G401 (cell line): ENCODE results near the gene C1QTNF1. TPM values are rescaled to one million over a fixed set of nuclear protein-coding genes. Genes with fewer than 3 reads are reported as not detected.

Experiments
- DNase-seq: peaks from one replicate; pipeline ENCODE4 v3.0.0-alpha.2; 2015; ENCODE audit warnings: low spot score
- in situ Hi-C: cut with HindIII; loops from 2 replicates; pipeline ENCODE4 v1.10.0; 2016; ENCODE audit warnings: low sequenced_read_pairs, mixed read lengths
- total RNA-seq: library from RNA; depleted of rRNA; stranded (reverse); fragments of >200 nt; shearing (Covaris generic); gene quantifications from 2 replicates; pipeline ENCODE4 v1.2.3, GENCODE V29; 2014

Gene C1QTNF1
- total RNA-seq, 1 experiment from 2014 or later, result not detected

DNA sequence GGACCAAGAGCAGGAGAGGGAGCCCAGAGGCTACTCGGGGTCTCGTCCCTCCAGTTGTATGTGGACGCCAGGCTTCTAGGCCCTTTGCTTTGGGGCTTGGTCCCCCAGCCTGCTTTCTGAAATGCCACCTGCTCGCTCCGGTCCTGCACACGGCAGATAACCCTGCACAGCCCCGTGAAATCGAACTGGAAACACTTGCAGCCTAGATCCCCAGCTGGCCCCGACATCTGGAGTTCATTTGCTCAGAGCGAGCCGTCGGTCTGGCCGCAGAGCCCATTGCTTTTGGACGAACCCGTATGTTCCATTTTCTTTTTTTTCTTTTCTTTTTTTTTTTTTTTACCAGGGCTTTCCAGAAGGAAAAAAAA is 22.9 kb downstream of the C1QTNF1 start:
- no peak for DNase-seq
- in situ Hi-C loops, result no loop called here

GRCh38 chr17:79047291-79047920 is 23.4 kb downstream of the C1QTNF1 start:
- in situ Hi-C loops, result no loop called here
- no peak for DNase-seq

DNA sequence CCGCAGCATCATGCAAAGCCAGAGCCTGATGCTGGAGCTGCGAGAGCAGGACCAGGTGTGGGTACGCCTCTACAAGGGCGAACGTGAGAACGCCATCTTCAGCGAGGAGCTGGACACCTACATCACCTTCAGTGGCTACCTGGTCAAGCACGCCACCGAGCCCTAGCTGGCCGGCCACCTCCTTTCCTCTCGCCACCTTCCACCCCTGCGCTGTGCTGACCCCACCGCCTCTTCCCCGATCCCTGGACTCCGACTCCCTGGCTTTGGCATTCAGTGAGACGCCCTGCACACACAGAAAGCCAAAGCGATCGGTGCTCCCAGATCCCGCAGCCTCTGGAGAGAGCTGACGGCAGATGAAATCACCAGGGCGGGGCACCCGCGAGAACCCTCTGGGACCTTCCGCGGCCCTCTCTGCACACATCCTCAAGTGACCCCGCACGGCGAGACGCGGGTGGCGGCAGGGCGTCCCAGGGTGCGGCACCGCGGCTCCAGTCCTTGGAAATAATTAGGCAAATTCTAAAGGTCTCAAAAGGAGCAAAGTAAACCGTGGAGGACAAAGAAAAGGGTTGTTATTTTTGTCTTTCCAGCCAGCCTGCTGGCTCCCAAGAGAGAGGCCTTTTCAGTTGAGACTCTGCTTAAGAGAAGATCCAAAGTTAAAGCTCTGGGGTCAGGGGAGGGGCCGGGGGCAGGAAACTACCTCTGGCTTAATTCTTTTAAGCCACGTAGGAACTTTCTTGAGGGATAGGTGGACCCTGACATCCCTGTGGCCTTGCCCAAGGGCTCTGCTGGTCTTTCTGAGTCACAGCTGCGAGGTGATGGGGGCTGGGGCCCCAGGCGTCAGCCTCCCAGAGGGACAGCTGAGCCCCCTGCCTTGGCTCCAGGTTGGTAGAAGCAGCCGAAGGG is 24.2 kb downstream of the C1QTNF1 start:
- DNase-seq, result no peak
- in situ Hi-C loops, result no loop called here

GRCh38 chr17:79048826-79049755 is 25.1 kb downstream of the C1QTNF1 start:
- no peak for DNase-seq
- in situ Hi-C loops, result no loop called here

GRCh38 chr17:79049821-79050220 is 25.9 kb downstream of the C1QTNF1 start:
- DNase-seq, result no peak
- in situ Hi-C loops, result no loop called here

DNA sequence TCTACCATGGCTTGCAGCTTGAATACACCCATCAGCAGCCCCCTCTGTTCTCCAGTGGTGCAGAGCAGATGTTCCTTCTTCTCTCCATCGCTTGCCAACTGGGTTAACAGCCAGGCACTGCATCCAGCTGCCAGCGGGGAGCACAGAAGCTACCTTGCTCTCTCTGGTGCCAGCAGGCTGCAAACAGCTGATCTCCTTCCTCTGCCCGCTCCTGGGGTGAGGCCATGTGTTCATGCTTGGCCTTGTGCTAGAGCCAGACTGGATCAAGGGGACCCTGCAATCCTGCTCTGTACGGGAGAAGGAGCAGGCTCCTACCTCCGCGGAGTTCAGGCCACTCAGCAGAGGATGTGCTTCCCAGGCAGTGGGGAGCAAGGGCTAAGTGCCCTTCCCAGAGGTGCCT is 26.6 kb downstream of the C1QTNF1 start:
- peak; percentile 52 for DNase-seq
- in situ Hi-C loops, result no loop called here

DNA sequence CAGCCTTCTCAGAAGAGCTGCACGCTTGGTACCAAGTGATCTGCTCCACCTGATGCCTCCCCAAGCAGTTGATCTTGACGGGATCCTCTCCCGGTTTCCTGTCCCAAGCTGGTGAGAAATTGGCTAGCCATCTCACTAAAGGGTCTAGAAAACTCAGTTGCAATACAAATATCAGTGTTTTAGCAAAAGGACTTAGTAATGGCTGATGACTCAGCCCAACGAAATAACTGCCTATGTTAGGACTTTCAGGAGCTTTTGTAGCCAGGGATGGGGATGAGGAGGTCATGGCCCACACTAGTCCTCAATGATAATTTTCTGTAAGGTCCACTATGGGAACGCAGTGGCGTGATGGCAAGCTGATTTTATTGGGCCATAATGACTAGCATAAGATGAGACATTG is 27.3 kb downstream of the C1QTNF1 start:
- in situ Hi-C loops, result no loop called here
- DNase-seq, result no peak

DNA sequence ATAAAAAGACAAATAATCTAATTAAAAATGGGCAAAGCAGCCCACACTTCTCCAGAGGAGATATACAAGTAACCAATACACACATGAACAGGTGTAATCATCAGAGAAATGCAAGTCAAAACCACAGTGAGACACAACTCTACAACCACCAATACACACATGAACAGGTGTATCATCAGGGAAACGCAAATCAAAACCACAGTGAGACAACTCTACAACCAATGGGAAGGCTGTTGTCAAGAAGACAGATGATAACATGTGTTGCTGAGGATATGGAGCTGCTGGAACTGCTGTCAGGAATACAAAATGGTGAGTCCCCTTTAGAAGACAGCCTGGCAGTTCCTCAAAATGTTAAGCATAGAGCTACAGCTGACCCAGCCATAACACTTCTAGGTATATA is 28.2 kb downstream of the C1QTNF1 start:
- DNase-seq, result no peak
- in situ Hi-C loops, result no loop called here

DNA sequence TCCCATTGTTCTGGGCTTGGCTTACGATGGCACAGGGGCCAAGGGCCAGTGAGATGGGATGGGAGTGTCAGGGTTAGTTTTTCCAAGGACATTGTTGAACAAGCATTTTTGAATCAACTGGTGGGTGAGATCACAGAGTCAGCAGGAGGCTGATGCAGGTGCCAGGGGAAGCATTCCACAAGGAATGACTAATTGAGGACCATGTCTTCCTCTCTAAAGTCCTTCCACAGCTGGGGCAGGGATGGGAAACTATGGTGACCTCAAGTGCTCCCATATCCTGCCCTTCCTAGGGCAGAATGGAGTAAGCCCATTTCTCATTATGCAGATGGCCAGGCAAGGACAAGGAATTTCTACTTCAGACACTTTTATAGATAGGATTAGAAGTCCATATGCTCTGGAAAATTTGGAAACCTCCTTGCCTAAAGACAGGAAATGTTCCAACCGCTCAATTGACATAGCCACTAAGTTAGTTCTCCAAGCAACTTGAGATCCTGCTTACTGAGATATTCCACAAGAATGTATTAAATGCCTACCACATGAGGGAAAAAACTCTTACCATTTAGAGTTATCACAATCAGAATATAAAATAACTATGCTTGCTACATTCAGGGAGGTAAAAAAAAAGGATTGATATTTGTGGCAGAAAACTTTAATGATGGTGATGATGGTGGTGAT is 29.4 kb downstream of the C1QTNF1 start:
- in situ Hi-C loops, result no loop called here
- no peak for DNase-seq

DNA sequence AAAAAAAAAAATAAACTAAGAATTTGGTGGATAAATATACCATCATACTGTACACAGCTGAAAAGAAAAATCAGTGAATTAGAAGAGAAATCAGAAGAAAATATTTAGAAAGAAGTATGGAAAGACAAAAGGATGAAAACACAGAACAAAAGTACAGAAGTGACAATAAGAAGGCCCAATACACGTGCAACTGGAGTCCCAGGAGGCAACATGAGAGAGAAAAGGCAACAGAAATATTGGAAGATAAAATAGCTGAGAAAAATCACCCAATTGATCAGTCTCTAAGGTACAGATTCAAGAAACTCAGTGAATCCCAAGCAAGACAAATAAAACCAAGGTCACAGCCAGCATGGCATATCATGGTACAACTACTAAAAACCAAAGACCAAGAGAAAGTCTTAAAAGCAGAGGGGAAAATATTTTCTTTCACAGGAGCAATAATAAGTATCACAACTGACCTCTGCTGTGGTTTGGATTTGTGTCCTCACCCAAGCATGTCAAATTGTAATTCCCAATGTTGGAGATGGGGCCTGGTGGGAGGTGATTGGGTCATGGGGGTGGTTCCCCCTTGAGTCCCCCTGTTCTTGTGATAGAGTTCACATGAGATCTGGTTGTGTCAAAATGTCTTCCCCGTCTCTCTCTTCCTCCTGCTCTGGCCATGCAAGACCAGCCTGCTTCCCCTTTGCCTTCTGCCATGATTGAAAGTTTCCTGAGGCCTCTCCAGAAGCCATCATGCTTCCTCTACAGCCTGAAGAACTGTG is 30.4 kb downstream of the C1QTNF1 start:
- in situ Hi-C loops, result no loop called here
- no peak for DNase-seq

- in situ Hi-C loops, result no loop called here
- DNase-seq, result no peak
Measured at GRCh38 chr17:79055197-79055596, 31.2 kb downstream of the C1QTNF1 start.

DNA sequence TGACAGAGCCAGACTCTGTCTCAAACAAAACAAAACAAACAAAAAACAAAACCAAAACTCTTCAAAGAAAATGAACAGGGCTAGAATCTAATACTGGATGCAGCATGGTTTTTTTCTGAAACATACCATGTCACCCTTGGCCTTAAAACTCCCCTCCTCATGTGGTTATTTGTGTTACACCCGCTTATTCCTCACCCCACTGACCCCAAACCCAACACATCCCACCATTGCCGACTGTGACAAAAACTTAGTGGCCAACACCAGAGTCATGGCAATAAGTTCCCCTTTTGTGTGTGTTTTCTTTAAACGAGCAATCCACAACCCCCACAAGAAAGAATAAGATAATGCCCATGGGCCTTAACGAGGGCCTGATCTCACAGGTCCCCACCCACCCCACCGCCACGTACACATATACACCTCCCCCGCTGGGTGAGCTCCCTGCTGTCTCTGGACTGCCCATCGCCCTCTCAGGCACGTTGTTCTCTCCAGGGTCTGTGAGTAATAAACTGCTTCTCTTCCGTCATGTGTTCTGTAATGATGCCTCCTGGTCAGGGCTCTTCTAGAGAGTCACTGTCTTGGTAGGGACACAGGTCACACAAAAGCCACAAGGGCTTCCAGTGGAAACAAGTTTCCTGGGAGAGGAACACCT is 33.9 kb downstream of the C1QTNF1 start:
- DNase-seq, result no peak
- in situ Hi-C loops, result no loop called here

GRCh38 chr17:79062691-79063090 is 38.7 kb downstream of the C1QTNF1 start:
- no peak for DNase-seq
- in situ Hi-C loops, result no loop called here

GRCh38 chr17:79064026-79064425 is 40.1 kb downstream of the C1QTNF1 start:
- DNase-seq, result no peak
- in situ Hi-C loops, result no loop called here

- peak; percentile 75 for DNase-seq
- in situ Hi-C loops, result no loop called here
Measured at GRCh38 chr17:79065105-79065670, 41.2 kb downstream of the C1QTNF1 start.

- DNase-seq, result no peak
- in situ Hi-C loops, result no loop called here
Measured at GRCh38 chr17:79066963-79067362, 43.0 kb downstream of the C1QTNF1 start.

DNA sequence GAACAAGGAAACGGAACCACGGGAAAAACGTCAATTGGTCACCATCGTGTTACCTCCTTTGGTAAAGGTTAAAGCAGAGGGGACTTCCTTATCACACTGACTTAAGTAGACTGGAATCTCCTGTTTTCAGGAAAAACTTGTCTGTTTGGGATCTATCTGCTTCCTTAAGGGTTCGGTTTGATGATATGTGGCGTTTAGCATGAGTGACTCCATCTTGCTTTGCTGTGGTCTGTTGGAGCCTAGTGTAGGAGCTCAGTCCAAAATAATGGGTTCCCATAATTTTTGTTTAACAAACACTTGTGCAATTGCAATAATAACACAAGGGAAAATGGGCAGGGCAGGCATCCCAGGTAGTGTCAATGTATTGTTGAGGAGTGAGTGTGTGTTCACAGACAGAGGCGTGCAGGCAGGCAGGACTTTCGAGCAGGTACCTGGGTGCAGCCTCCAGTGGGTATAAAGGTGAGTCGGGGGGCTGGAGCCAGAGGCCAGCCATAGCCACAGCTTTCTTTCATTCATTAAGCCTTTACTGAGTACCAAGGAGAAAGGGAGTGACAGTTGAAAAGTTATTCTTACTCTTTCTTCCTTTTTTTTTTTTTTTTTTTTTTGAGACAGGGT is 46.4 kb downstream of the C1QTNF1 start:
- DNase-seq, result no peak
- in situ Hi-C loops, result no loop called here
